Liver (tissue), 3 donors: ENCODE measurements around the gene WWOX.

Source experiments
- ATF3 ChIP-seq: IDR thresholded peaks from 2 replicates; pipeline ENCODE4 v1.6.1; 2016; ENCODE audit warnings: antibody characterized with exemption
- CTCF ChIP-seq: fragments of 150-350 bp; IDR thresholded peaks from 2 replicates; pipeline ENCODE4 v1.5.1; 2017; ENCODE audit warnings: improper control_type of control experiment, low read depth, low read length; ENCODE audit not compliant: missing input control
- EGR1 ChIP-seq, 2 donors: IDR thresholded peaks; 2 replicates each; pipeline ENCODE4 v1.6.1; 2016 to 2018; ENCODE audit warnings: antibody characterized with exemption in 2 of 2, low read depth in 2 of 2
- GABPA ChIP-seq, 2 donors: IDR thresholded peaks in 1 of 2; conservative IDR thresholded peaks in 1 of 2; 2 replicates each; pipeline ENCODE4 v1.6.1; 2016; ENCODE audit warnings: antibody characterized with exemption in 2 of 2, mild to moderate bottlenecking in 1 of 2, moderate library complexity in 1 of 2
- MAX ChIP-seq: IDR thresholded peaks from 2 replicates; pipeline ENCODE4 v1.6.1; 2016; ENCODE audit warnings: antibody characterized with exemption
- NR2F2 ChIP-seq: IDR thresholded peaks from 2 replicates; pipeline ENCODE4 v1.6.1; 2016; ENCODE audit warnings: antibody characterized with exemption
- RAD21 ChIP-seq, 2 donors: IDR thresholded peaks; 2 replicates each; pipeline ENCODE4 v1.6.1; 2016; ENCODE audit warnings: antibody characterized with exemption in 2 of 2, mild to moderate bottlenecking in 2 of 2
- SP1 ChIP-seq: IDR thresholded peaks from 2 replicates; pipeline ENCODE4 v1.6.1; 2018; ENCODE audit warnings: antibody characterized with exemption, mild to moderate bottlenecking
- TAF1 ChIP-seq: conservative IDR thresholded peaks from 2 replicates; pipeline ENCODE4 v1.6.1; 2016; ENCODE audit warnings: antibody characterized with exemption, mild to moderate bottlenecking
- YY1 ChIP-seq: IDR thresholded peaks from 2 replicates; pipeline ENCODE4 v1.6.1; 2016; ENCODE audit warnings: antibody characterized with exemption, mild to moderate bottlenecking
- ZBTB33 ChIP-seq: IDR thresholded peaks from 2 replicates; pipeline ENCODE4 v1.6.1; 2016; ENCODE audit warnings: antibody characterized with exemption
- donor health status: healthy.
- donor health status: healthy.

- TF ChIP-seq CTCF (no peak), ATF3 (no peak), MAX (no peak), RAD21 (IDR thresholded peaks at IDR 0.05) (no peak), YY1 (no peak), GABPA (IDR thresholded peaks at IDR 0.05 in 1 of 2, conservative IDR thresholded peaks at IDR 0.05 in 1 of 2) (no peak), SP1 (no peak), EGR1 (IDR thresholded peaks at IDR 0.05; ENCODE audit: low read depth in 2 of 2) (no peak), NR2F2 (no peak), ZBTB33 (no peak), TAF1 (no peak)
Observed at GRCh38 chr16:78952630-78953029, 853.2 kb downstream of the WWOX start.
